ENCODE results near the gene TSNAXIP1. TPM values are rescaled to one million over a fixed set of nuclear protein-coding genes. Genes with fewer than 3 reads are reported as not detected.

Gene TSNAXIP1
- total and polyA plus RNA-seq, 10 of the 15 experiments (the other 5 are each of a cell fraction or from before 2014, with no cell fraction given): 0.09 to 0.63 (median 0.37) TPM; not detected in 1

- no peaks in the 10 kb centered on the region for H3K27me3 ChIP-seq (replicated peaks in 1 of 2; ENCODE audit: control insufficient read depth in 2 of 2, insufficient read depth in 2 of 2, low read length in 1 of 2)
- ATAC-seq (no peak), FAIRE-seq (no peak), DNase-seq (ENCODE audit: low read depth, low spot score) (no peak)
- H3K27ac ChIP-seq (ENCODE audit: control insufficient read depth, insufficient read depth): peak overlapping the region; percentile 81; the same call in 1 of the 2 replicates
- H3K9me3 ChIP-seq (replicated peaks; ENCODE audit: control insufficient read depth, insufficient read depth, low read length): no peaks in the 10 kb centered on the region
- ChIA-PET RAD21 (ENCODE audit: unreplicated experiment) (interaction anchor here (1.4 to 1.5 kb wide), 2 partner anchors 35 to 42 kb away, joined by 3 to 5 read pairs; partner anchors contain the start of genes RANBP10 and TSNAXIP1), CTCF (interaction anchor here (0.6 to 1.3 kb wide), 3 partner anchors 9 to 36 kb away, joined by 3 to 5 read pairs (median 4); no protein-coding TSS in a partner anchor), POLR2A (interaction anchor here (1.0 to 1.2 kb wide), 2 partner anchors 14 to 33 kb away, joined by 3 read pairs; no protein-coding TSS in a partner anchor), SMC1A (ENCODE audit: uncharacterized antibody, unreplicated experiment) (interaction anchor here (1.1 to 1.2 kb wide), 2 partner anchors 15 to 23 kb away, joined by 3 read pairs; no protein-coding TSS in a partner anchor)
- H3K36me3 ChIP-seq (ENCODE audit: control insufficient read depth in 2 of 2, insufficient read depth in 2 of 2, low read length in 1 of 2): peaks cover 0 to 7% of the 10 kb centered on the region in 2 experiments; a peak in 2 of 4 replicates
- BruUV-seq (replicated peaks): no TSS peak
- 97% methylated on average over 11 of the region's 11 CpGs for WGBS (ENCODE audit: insufficient coverage, insufficient replicate concordance, low lambda C conversion rate, missing lambda C conversion rate)
- no peak for TF ChIP-seq SREBF1 (IDR thresholded peaks at IDR 0.05; ENCODE audit: low read length)
- no peak for TF ChIP-seq RB1 (IDR thresholded peaks at IDR 0.05; ENCODE audit: borderline replicate concordance)
- no peak for TF ChIP-seq RAD51 (IDR thresholded peaks at IDR 0.05)
- TF ChIP-seq RBBP5 (conservative IDR thresholded peaks at IDR 0.05): no peak
- no peaks in the 10 kb centered on the region for H4K20me1 ChIP-seq (ENCODE audit: control insufficient read depth, insufficient read depth)
- H3K79me2 ChIP-seq (ENCODE audit: control insufficient read depth, insufficient read depth, low read length): peaks cover 66% of the 10 kb centered on the region
- no peak overlapping the region for H2AFZ ChIP-seq (ENCODE audit: control insufficient read depth, low read depth, low read length)
- peak overlapping the region; percentile 84 for H3K4me3 ChIP-seq
- intact Hi-C loops (cut with micrococcal nuclease; ENCODE audit: unreplicated experiment): no loop called here
- peak overlapping the region; percentile 90 for H3K4me2 ChIP-seq (ENCODE audit: control insufficient read depth, insufficient read depth)
- in situ Hi-C loops (cut with MboI): no loop called here
- peak overlapping the region; percentile 77 for H3K9ac ChIP-seq (ENCODE audit: control insufficient read depth, insufficient read depth, low read length)
- peaks cover 26% of the 10 kb centered on the region for H3K4me1 ChIP-seq (ENCODE audit: control insufficient read depth, insufficient read depth, low read length)
Measured at GRCh38 chr16:67848118-67848517, 41.4 kb downstream of the TSNAXIP1 start.

GRCh38 chr16:67853670-67854069 lies 47.0 kb downstream of the TSNAXIP1 start:
- H3K9ac ChIP-seq (ENCODE audit: control insufficient read depth, insufficient read depth, low read length): no peak overlapping the region
- H3K4me1 ChIP-seq (ENCODE audit: control insufficient read depth, insufficient read depth, low read length): no peaks in the 10 kb centered on the region
- CTCF ChIA-PET: interaction anchor here (0.6 kb wide), 1 partner anchor 148 kb away, joined by 3 read pairs; no protein-coding TSS in a partner anchor
- FAIRE-seq (no peak), DNase-seq (ENCODE audit: low read depth, low spot score) (no peak), ATAC-seq (no peak)
- H3K36me3 ChIP-seq (ENCODE audit: control insufficient read depth in 2 of 2, insufficient read depth in 2 of 2, low read length in 1 of 2): peaks cover 0 to 5% of the 10 kb centered on the region in 2 experiments; a peak in 2 of 4 replicates
- SMC1A ChIA-PET (ENCODE audit: uncharacterized antibody, unreplicated experiment): interaction anchor here (0.5 kb wide), 1 partner anchor 385 kb away, joined by 3 read pairs; no protein-coding TSS in a partner anchor
- no peaks in the 10 kb centered on the region for H3K27me3 ChIP-seq (replicated peaks in 1 of 2; ENCODE audit: control insufficient read depth in 2 of 2, insufficient read depth in 2 of 2, low read length in 1 of 2)
- BruUV-seq (replicated peaks): no TSS peak
- in situ Hi-C loops (cut with MboI): no loop called here
- H2AFZ ChIP-seq (ENCODE audit: control insufficient read depth, low read depth, low read length): no peak overlapping the region
- RAD21 ChIA-PET (ENCODE audit: unreplicated experiment): no interaction called here
- intact Hi-C loops (cut with micrococcal nuclease; ENCODE audit: unreplicated experiment): no loop called here
- WGBS (ENCODE audit: insufficient coverage, insufficient replicate concordance, low lambda C conversion rate, missing lambda C conversion rate): 100% methylated on average over 3 of the region's 3 CpGs
- POLR2A ChIA-PET: no interaction called here
- H3K27ac ChIP-seq (ENCODE audit: control insufficient read depth, insufficient read depth): no peak overlapping the region
- H3K79me2 ChIP-seq (ENCODE audit: control insufficient read depth, insufficient read depth, low read length): peaks cover 57% of the 10 kb centered on the region
- no peak overlapping the region for H3K4me3 ChIP-seq
- no peaks in the 10 kb centered on the region for H4K20me1 ChIP-seq (ENCODE audit: control insufficient read depth, insufficient read depth)
- no peaks in the 10 kb centered on the region for H3K9me3 ChIP-seq (replicated peaks; ENCODE audit: control insufficient read depth, insufficient read depth, low read length)
- H3K4me2 ChIP-seq (ENCODE audit: control insufficient read depth, insufficient read depth): no peak overlapping the region
- TF ChIP-seq MTA2 (IDR thresholded peaks at IDR 0.05; ENCODE audit: low read depth) (no peak), E4F1 (IDR thresholded peaks at IDR 0.05; ENCODE audit: borderline replicate concordance, partially characterized antibody) (no peak), CBFB (IDR thresholded peaks at IDR 0.05; ENCODE audit: low read depth) (no peak), IRF5 (IDR thresholded peaks at IDR 0.05; ENCODE audit: borderline replicate concordance) (no peak), POLR2AphosphoS2 (IDR thresholded peaks at IDR 0.05; ENCODE audit: low read depth, low read length) (no peak), ATF7 (IDR thresholded peaks at IDR 0.05; ENCODE audit: low read depth) (no peak), RELB (IDR thresholded peaks at IDR 0.05; ENCODE audit: low read depth) (no peak), TCF7 (IDR thresholded peaks at IDR 0.05; ENCODE audit: borderline replicate concordance) (no peak), CREB1 (IDR thresholded peaks at IDR 0.05; ENCODE audit: low read depth) (no peak)
